ENCODE data around the gene PRLR. TPM values are rescaled to one million over a fixed set of nuclear protein-coding genes. Genes with fewer than 3 reads are reported as not detected.

Gene PRLR
- total RNA-seq, 2 donors from 2014 or later = 0.73 to 2.1 TPM

Other genes with a start within 250 kb of the PRLR start
- gene AGXT2, start 182.5 kb downstream of the PRLR start, total RNA-seq = not detected